ENCODE results near the gene DYRK4. TPM values are rescaled to one million over a fixed set of nuclear protein-coding genes. Genes with fewer than 3 reads are reported as not detected.

Gene DYRK4
- total RNA-seq, 1 experiment from 2014 or later = 24.6 TPM

- CTCF ChIA-PET = interaction anchor here (1.2 kb wide), 1 partner anchor 153 kb away, joined by 3 read pairs; no protein-coding TSS in a partner anchor
- TF ChIP-seq CTCF (IDR thresholded peaks at IDR 0.05; ENCODE audit: unreplicated experiment) = peak; percentile 95
- peaks cover 31% of the 10 kb centered on the region for H3K27me3 Mint-ChIP-seq (ENCODE audit: unreplicated experiment)
These were observed 42.7 kb downstream of the DYRK4 start for GRCh38 chr12:4604684-4605193.

GRCh38 chr12:4607056-4607455, 45.0 kb downstream of the DYRK4 start:
- no peaks in the 10 kb centered on the region for H3K9me3 Mint-ChIP-seq (ENCODE audit: low read depth, unreplicated experiment)
- TF ChIP-seq CTCF (IDR thresholded peaks at IDR 0.05; ENCODE audit: unreplicated experiment) = no peak
- no peak overlapping the region for H3K27ac Mint-ChIP-seq (ENCODE audit: unreplicated experiment)
- CTCF ChIA-PET = no interaction called here
- no peak overlapping the region for H3K4me3 Mint-ChIP-seq (ENCODE audit: low read depth, unreplicated experiment)
- no peaks in the 10 kb centered on the region for H3K4me1 Mint-ChIP-seq (ENCODE audit: low read depth, unreplicated experiment)
- no TSS peak for BruUV-seq (replicated peaks)
- DNase-seq = no peak
- peaks cover 23% of the 10 kb centered on the region for H3K27me3 Mint-ChIP-seq (ENCODE audit: unreplicated experiment)
- H3K36me3 Mint-ChIP-seq (ENCODE audit: insufficient read depth, unreplicated experiment) = peaks cover 8% of the 10 kb centered on the region
- intact Hi-C loops (cut with micrococcal nuclease; ENCODE audit: unreplicated experiment) = loop anchor here (10.0 kb wide), 1 partner anchor 148 kb away; no protein-coding TSS in a partner anchor

More at GRCh38 chr12:4604684-4605193, 42.7 kb downstream of the DYRK4 start:
- intact Hi-C loops (cut with micrococcal nuclease; ENCODE audit: unreplicated experiment) = loop anchor here (2.0 to 10.0 kb wide), 2 partner anchors 44 to 150 kb away; partner anchors contain the start of genes AKAP3 and NDUFA9
- H3K27ac Mint-ChIP-seq (ENCODE audit: unreplicated experiment) = peak overlapping the region; percentile 88
- H3K36me3 Mint-ChIP-seq (ENCODE audit: insufficient read depth, unreplicated experiment) = peaks cover 8% of the 10 kb centered on the region
- H3K9me3 Mint-ChIP-seq (ENCODE audit: low read depth, unreplicated experiment) = no peaks in the 10 kb centered on the region
- DNase-seq = peak; percentile 81
- no peaks in the 10 kb centered on the region for H3K4me1 Mint-ChIP-seq (ENCODE audit: low read depth, unreplicated experiment)
- H3K4me3 Mint-ChIP-seq (ENCODE audit: low read depth, unreplicated experiment) = peak overlapping the region; percentile 97
- BruUV-seq (replicated peaks) = no TSS peak

GRCh38 chr12:4609071-4609470, 47.1 kb downstream of the DYRK4 start:
- TF ChIP-seq CTCF (IDR thresholded peaks at IDR 0.05; ENCODE audit: unreplicated experiment) = no peak
- no peak for DNase-seq
- H3K36me3 Mint-ChIP-seq (ENCODE audit: insufficient read depth, unreplicated experiment) = peaks cover 8% of the 10 kb centered on the region
- no peaks in the 10 kb centered on the region for H3K9me3 Mint-ChIP-seq (ENCODE audit: low read depth, unreplicated experiment)
- no peaks in the 10 kb centered on the region for H3K4me1 Mint-ChIP-seq (ENCODE audit: low read depth, unreplicated experiment)
- no peak overlapping the region for H3K27ac Mint-ChIP-seq (ENCODE audit: unreplicated experiment)
- BruUV-seq (replicated peaks) = no TSS peak
- CTCF ChIA-PET = no interaction called here
- H3K27me3 Mint-ChIP-seq (ENCODE audit: unreplicated experiment) = peaks cover 3% of the 10 kb centered on the region
- intact Hi-C loops (cut with micrococcal nuclease; ENCODE audit: unreplicated experiment) = loop anchor here (10.0 kb wide), 1 partner anchor 146 kb away; no protein-coding TSS in a partner anchor
- H3K4me3 Mint-ChIP-seq (ENCODE audit: low read depth, unreplicated experiment) = no peak overlapping the region

GRCh38 chr12:4610481-4610880, 48.5 kb downstream of the DYRK4 start:
- Mint-ChIP-seq H3K27ac (ENCODE audit: unreplicated experiment) (no peak overlapping the region), H3K4me3 (ENCODE audit: low read depth, unreplicated experiment) (no peak overlapping the region), H3K27me3 (ENCODE audit: unreplicated experiment) (no peaks in the 10 kb centered on the region), H3K9me3 (ENCODE audit: low read depth, unreplicated experiment) (no peaks in the 10 kb centered on the region), H3K4me1 (ENCODE audit: low read depth, unreplicated experiment) (no peaks in the 10 kb centered on the region), H3K36me3 (ENCODE audit: insufficient read depth, unreplicated experiment) (no peaks in the 10 kb centered on the region)
- CTCF ChIA-PET = no interaction called here
- no peak for TF ChIP-seq CTCF (IDR thresholded peaks at IDR 0.05; ENCODE audit: unreplicated experiment)
- intact Hi-C loops (cut with micrococcal nuclease; ENCODE audit: unreplicated experiment) = no loop called here
- no TSS peak for BruUV-seq (replicated peaks)
- no peak for DNase-seq

All from Calu3 (cell line).